COLO668 (cell line): ENCODE results near the gene CREBBP.

Experiments
- DNase-seq: peaks from one replicate; lab custom pipeline; 2025; ENCODE audit not compliant: unreplicated experiment; lab: John Stamatoyannopoulos, UW

Gene CREBBP

GRCh38 chr16:3856367-3857141, 24.0 kb downstream of the CREBBP start:
- no peak for DNase-seq

- no peak for DNase-seq
Observed at GRCh38 chr16:3854750-3855541, 25.6 kb downstream of the CREBBP start.

GRCh38 chr16:3850544-3850899, 30.0 kb downstream of the CREBBP start:
- no peak for DNase-seq

- DNase-seq: no peak
Observed at GRCh38 chr16:3849751-3850543, 30.6 kb downstream of the CREBBP start.

GRCh38 chr16:3846595-3847091, 33.9 kb downstream of the CREBBP start:
- no peak for DNase-seq

- no peak for DNase-seq
Observed at GRCh38 chr16:3846087-3846486, 34.4 kb downstream of the CREBBP start.

GRCh38 chr16:3842994-3843393, 37.5 kb downstream of the CREBBP start:
- DNase-seq: no peak

GRCh38 chr16:3841729-3842508, 38.6 kb downstream of the CREBBP start:
- DNase-seq: no peak

- DNase-seq: no peak
Observed at GRCh38 chr16:3839402-3840184, 40.9 kb downstream of the CREBBP start.

- no peak for DNase-seq
Observed at GRCh38 chr16:3838600-3839401, 41.7 kb downstream of the CREBBP start.

- no peak for DNase-seq
Observed at GRCh38 chr16:3837851-3838586, 42.5 kb downstream of the CREBBP start.

- no peak for DNase-seq
Observed at GRCh38 chr16:3836641-3837040, 43.9 kb downstream of the CREBBP start.

- no peak for DNase-seq
Observed at GRCh38 chr16:3835089-3835602, 45.4 kb downstream of the CREBBP start.

GRCh38 chr16:3832668-3833067, 47.8 kb downstream of the CREBBP start:
- DNase-seq: no peak

- no peak for DNase-seq
Observed at GRCh38 chr16:3830625-3831254, 49.8 kb downstream of the CREBBP start.

- no peak for DNase-seq
Observed at GRCh38 chr16:3829631-3830536, 50.6 kb downstream of the CREBBP start.

GRCh38 chr16:3825940-3826339, 54.6 kb downstream of the CREBBP start:
- DNase-seq: no peak
